Stimulated activated naive CD8-positive, alpha-beta T cell treated with anti-CD3 and anti-CD28 coated beads, Interleukin-15, Interleukin-2, amounts not matched to agents 100 ng/mL and 50 ng/mL, for 24 hours (primary cell): ENCODE results near the gene LMNTD2.

Experiments used
- H3K27ac Mint-ChIP-seq: one replicate; pipeline ENCODE4 v1.8.0; 2021; ENCODE audit warnings: mild to moderate bottlenecking, mixed read lengths
- H3K27me3 Mint-ChIP-seq: one replicate; pipeline ENCODE4 v1.8.0; 2021; ENCODE audit warnings: mixed read lengths
- H3K36me3 Mint-ChIP-seq: one replicate; pipeline ENCODE4 v1.8.0; 2021; ENCODE audit warnings: low read depth, mixed read lengths
- H3K4me1 Mint-ChIP-seq: one replicate; pipeline ENCODE4 v1.8.0; 2021; ENCODE audit warnings: low read depth, mixed read lengths
- H3K4me3 Mint-ChIP-seq: one replicate; pipeline ENCODE4 v1.8.0; 2021; ENCODE audit warnings: mild to moderate bottlenecking, mixed read lengths
- H3K9me3 Mint-ChIP-seq: one replicate; pipeline ENCODE4 v1.8.0; 2021; ENCODE audit warnings: mixed read lengths

The LMNTD2 gene

GRCh38 chr11:507727-508515 is 52.6 kb downstream of the LMNTD2 start:
- Mint-ChIP-seq H3K36me3 (peaks cover 30% of the 10 kb centered on the region), H3K4me3 (peak overlapping the region; percentile 97)

GRCh38 chr11:506995-507726 is 53.4 kb downstream of the LMNTD2 start, which contains the start of gene RNH1:
Gene RNH1 (minus strand): TSS chr11:507242. CDS start chr11:502162, 5,080 bp downstream.
- H3K9me3 Mint-ChIP-seq, result no peaks in the 10 kb centered on the region
- peak within 1 kb of the TSS; percentile 97 for H3K4me3 Mint-ChIP-seq
- peaks cover 34% of the 10 kb centered on the region for H3K4me1 Mint-ChIP-seq
- H3K27ac Mint-ChIP-seq, result peak within 1 kb of the TSS; percentile 99
- peaks cover 24% of the 10 kb centered on the region for H3K36me3 Mint-ChIP-seq
- H3K27me3 Mint-ChIP-seq, result no peaks in the 10 kb centered on the region

More at GRCh38 chr11:507727-508515, 52.6 kb downstream of the LMNTD2 start:
- Mint-ChIP-seq H3K27ac (peak overlapping the region; percentile 75), H3K9me3 (no peaks in the 10 kb centered on the region), H3K27me3 (no peaks in the 10 kb centered on the region), H3K4me1 (peaks cover 34% of the 10 kb centered on the region)

GRCh38 chr11:506238-506994 is 54.1 kb downstream of the LMNTD2 start:
- Mint-ChIP-seq H3K36me3 (peaks cover 20% of the 10 kb centered on the region), H3K27me3 (no peaks in the 10 kb centered on the region), H3K4me1 (peaks cover 34% of the 10 kb centered on the region), H3K4me3 (peak overlapping the region; percentile 97), H3K27ac (peak overlapping the region; percentile 99), H3K9me3 (no peaks in the 10 kb centered on the region)

- peak overlapping the region; percentile 97 for H3K4me3 Mint-ChIP-seq
- H3K27ac Mint-ChIP-seq, result peak overlapping the region; percentile 76
- H3K4me1 Mint-ChIP-seq, result peaks cover 34% of the 10 kb centered on the region
- peaks cover 25% of the 10 kb centered on the region for H3K36me3 Mint-ChIP-seq
- no peaks in the 10 kb centered on the region for H3K9me3 Mint-ChIP-seq
- H3K27me3 Mint-ChIP-seq, result no peaks in the 10 kb centered on the region
Observed at GRCh38 chr11:504994-505344, 55.6 kb downstream of the LMNTD2 start.
